Activated CD4-positive, alpha-beta T cell treated with anti-CD3 and anti-CD28 coated beads, Interleukin-2, amount 10 ng/mL, durations not matched to agents 24 days and 14 days (primary cell): ENCODE data around the gene UBE2G2. TPM values are rescaled to one million over a fixed set of nuclear protein-coding genes. Genes with fewer than 3 reads are reported as not detected.

Experiments used
- DNase-seq: peaks from one replicate; pipeline ENCODE4 v3.0.0; 2022
- H3K27ac Mint-ChIP-seq: one replicate; pipeline ENCODE4 v1.8.0; 2022; ENCODE audit warnings: mild to moderate bottlenecking, mixed read lengths
- H3K27me3 Mint-ChIP-seq: one replicate; pipeline ENCODE4 v1.8.0; 2022; ENCODE audit warnings: mixed read lengths
- H3K36me3 Mint-ChIP-seq: one replicate; pipeline ENCODE4 v1.8.0; 2022; ENCODE audit warnings: low read depth, mild to moderate bottlenecking, mixed read lengths
- H3K4me1 Mint-ChIP-seq: one replicate; pipeline ENCODE4 v1.8.0; 2021; ENCODE audit warnings: mixed read lengths
- H3K4me3 Mint-ChIP-seq: one replicate; pipeline ENCODE4 v1.8.0; 2022; ENCODE audit warnings: mild to moderate bottlenecking, moderate library complexity, mixed read lengths
- H3K9me3 Mint-ChIP-seq: one replicate; pipeline ENCODE4 v1.8.0; 2021; ENCODE audit warnings: mixed read lengths
- intact Hi-C: fragments of 100-400 bp; cut with micrococcal nuclease; formaldehyde crosslinking; loops from one replicate; pipeline ENCODE4 v1.15.1; 2023
- total RNA-seq: library from RNA; stranded (reverse); gene quantifications from 2 replicates; pipeline ENCODE4 v1.2.3, GENCODE V29; 2022

UBE2G2 gene
- total RNA-seq, 1 donor from 2014 or later: 148 TPM

DNA sequence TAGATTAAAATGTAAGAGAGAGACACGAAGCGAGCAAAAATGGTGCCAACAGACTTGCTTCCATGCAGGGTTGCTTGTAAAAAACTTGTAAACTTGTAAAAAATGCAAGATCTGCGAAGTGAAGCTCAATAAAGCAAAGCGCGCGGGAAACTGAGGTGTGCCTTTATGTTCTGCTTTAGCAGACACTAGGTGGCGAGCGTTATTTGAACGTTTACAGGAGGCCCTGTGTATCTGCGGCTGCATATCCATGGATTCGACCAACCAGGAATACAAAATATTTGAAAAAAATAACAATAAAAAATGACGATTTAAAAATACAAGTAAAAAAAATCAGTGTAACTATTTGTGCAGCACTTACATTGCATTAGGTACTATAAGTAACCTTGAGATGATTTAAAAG, 1.5 kb downstream of the UBE2G2 start:
- no peaks in the 10 kb centered on the region for H3K9me3 Mint-ChIP-seq
- H3K4me1 Mint-ChIP-seq: peaks cover 44% of the 10 kb centered on the region
- peak overlapping the region; percentile 20 for H3K27ac Mint-ChIP-seq
- DNase-seq: peak; percentile 71
- no peaks in the 10 kb centered on the region for H3K27me3 Mint-ChIP-seq
- intact Hi-C loops: loop anchor here (10.0 kb wide), 1 partner anchor 285 kb away; no protein-coding TSS in a partner anchor
- H3K36me3 Mint-ChIP-seq: peaks cover 61% of the 10 kb centered on the region
- peak overlapping the region; percentile 100 for H3K4me3 Mint-ChIP-seq

DNA sequence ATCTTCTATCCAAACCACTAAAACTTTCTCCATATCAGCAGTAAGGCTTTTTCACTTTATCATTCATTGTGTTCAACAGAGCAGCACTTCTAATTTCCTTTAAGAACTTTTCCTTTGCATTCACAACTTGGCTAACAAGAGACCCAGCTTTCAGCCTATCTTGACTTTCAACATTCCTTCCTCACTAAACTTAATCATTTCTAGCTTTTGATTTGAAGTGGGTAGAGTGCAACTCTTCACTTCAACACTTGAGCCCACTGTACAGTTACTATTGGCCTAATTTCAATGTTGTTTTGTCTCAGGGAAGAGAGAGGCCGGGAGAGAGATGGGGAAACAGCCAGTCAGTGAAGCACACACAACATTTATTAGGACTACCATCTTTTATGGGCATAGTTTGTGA, 2.0 kb downstream of the UBE2G2 start:
- Mint-ChIP-seq H3K4me1 (peaks cover 44% of the 10 kb centered on the region), H3K36me3 (peaks cover 57% of the 10 kb centered on the region)

DNA sequence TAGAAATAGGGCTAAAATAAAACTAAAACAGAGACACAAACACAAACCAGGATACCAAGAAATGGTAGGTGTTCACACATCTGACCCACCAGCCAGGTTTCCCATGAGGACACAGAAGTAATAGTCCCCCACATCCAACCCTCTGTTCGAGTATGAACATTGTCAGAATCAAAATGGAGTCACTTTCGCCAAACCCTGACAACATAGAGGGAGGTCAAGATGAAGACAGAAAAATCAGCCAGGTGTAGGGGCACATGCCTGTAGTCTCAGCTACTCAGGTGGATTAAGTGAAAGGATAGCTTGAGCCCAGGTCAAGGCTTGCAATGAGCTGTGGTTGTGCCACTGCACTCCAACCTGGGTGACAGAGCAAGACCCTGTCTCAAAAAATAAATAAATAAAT, 3.8 kb downstream of the UBE2G2 start:
- intact Hi-C loops: no loop called here
- peaks cover 51% of the 10 kb centered on the region for H3K36me3 Mint-ChIP-seq

More for the DNA sequence above, 2.0 kb downstream of the UBE2G2 start:
- intact Hi-C loops: loop anchor here (10.0 kb wide), 1 partner anchor 285 kb away; no protein-coding TSS in a partner anchor
- Mint-ChIP-seq H3K4me3 (peak overlapping the region; percentile 51), H3K9me3 (no peaks in the 10 kb centered on the region), H3K27ac (no peak overlapping the region), H3K27me3 (no peaks in the 10 kb centered on the region)
- DNase-seq: no peak

DNA sequence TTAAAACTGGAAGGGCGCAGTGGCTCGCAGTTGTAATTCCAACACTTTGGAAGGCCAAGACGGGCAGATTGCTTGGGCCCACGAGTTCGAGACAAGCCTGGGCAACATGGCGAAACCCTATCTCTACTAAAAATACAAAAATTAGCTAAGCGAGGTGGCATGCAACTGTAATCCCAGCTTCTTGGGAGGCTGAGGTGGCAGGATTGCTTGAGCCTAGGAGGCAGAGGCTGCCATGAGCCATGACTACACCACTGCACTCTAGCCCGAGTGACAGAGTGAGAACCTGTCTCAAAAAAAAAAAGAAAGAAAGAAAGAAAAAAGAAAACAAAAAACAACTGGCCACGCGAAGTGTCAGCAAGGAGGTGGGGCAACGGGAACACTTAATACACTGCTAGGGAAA, 6.3 kb downstream of the UBE2G2 start:
- no peak for DNase-seq
- Mint-ChIP-seq H3K9me3 (no peaks in the 10 kb centered on the region), H3K4me3 (no peak overlapping the region), H3K36me3 (peaks cover 51% of the 10 kb centered on the region), H3K4me1 (peaks cover 43% of the 10 kb centered on the region), H3K27me3 (no peaks in the 10 kb centered on the region), H3K27ac (no peak overlapping the region)
- intact Hi-C loops: no loop called here

More for the DNA sequence above, 3.8 kb downstream of the UBE2G2 start:
- H3K4me1 Mint-ChIP-seq: peaks cover 47% of the 10 kb centered on the region
- H3K4me3 Mint-ChIP-seq: no peak overlapping the region
- no peaks in the 10 kb centered on the region for H3K27me3 Mint-ChIP-seq
- no peaks in the 10 kb centered on the region for H3K9me3 Mint-ChIP-seq
- DNase-seq: no peak
- H3K27ac Mint-ChIP-seq: no peak overlapping the region

DNA sequence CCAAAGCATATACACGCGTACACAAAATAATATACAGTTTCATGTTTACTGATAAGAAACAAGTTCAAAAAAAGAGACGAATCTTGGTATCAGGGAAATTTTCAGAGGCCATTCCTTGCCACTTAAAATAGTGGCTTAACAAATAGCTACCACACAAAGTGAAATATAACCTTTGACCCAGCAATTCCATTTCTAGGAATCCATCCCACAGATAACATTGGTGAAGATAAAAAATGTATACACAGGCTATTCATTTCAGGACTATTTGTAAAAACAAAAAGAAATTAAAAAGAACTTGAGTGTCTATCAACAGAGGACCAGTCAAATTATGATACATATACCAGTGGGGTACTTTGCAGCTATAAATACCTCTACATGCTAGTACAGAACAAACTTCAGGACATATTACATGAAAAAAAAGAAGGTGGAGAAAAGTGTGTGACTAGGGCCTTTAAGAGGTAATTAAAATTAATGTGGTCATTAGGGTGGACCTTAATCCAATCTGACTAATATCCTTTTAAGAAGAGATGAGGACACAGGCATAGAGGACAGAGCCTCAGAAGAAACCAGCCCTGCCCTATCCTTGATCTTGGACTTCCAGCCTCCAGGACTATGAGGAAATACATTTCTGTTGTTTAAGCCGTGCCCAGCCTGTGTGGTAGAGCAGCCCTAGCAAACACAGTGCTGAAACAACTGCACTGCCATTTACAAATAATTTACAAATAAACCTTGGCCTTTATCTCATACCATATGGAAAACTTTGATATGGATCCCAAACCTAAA, 7.8 kb downstream of the UBE2G2 start:
- H3K4me3 Mint-ChIP-seq: no peak overlapping the region
- peak overlapping the region; percentile 49 for H3K27ac Mint-ChIP-seq
- H3K9me3 Mint-ChIP-seq: no peaks in the 10 kb centered on the region
- peaks cover 42% of the 10 kb centered on the region for H3K36me3 Mint-ChIP-seq
- H3K27me3 Mint-ChIP-seq: no peaks in the 10 kb centered on the region
- DNase-seq: no peak
- intact Hi-C loops: loop anchor here (1.0 kb wide), 1 partner anchor 283 kb away; no protein-coding TSS in a partner anchor
- peaks cover 32% of the 10 kb centered on the region for H3K4me1 Mint-ChIP-seq

DNA sequence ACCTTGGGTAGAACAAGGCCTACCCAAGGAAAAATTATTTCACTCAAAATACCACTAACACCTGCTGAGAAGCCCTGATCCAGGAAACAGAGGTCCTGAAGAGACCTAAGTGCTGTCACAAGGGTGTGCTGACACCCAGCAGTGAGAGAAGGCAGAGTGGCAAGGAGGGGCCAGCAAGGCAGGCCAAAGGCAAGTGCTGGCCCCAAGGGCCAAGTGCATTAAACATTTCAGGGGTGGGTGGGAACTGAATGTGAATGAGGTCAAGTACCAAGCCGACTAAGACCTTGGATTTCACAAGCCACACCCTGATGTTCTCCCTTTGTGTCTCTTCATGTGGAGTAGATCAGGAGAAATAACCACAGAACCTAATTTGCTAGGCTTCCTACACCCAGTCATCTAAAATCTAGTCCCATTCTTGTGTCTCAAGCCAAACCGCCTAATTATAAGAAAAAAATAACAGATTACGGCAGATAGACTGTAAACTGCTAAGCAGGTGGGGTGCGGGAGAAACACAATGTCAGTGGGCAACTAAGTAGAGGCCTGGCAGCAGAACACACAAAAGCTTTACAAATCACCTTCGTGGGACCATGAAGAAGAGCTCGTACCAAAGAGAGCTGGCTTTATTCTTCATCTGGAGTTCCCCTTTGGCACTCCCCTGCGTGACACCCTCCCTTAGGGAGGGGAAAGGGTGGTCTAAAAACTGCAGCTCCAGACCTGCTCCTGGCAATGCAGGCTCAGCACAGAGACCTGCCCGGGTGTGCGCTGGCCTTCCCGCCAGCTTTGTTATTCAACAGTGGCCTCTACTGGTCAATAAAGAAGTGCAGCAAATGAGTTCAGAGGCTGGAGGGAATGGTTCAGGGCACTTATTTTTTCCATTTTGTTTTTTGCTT, 8.7 kb downstream of the UBE2G2 start:
- DNase-seq: peak; percentile 87
- intact Hi-C loops: loop anchor here (1.0 kb wide), 1 partner anchor 283 kb away; no protein-coding TSS in a partner anchor
- Mint-ChIP-seq H3K27me3 (no peaks in the 10 kb centered on the region), H3K36me3 (peaks cover 35% of the 10 kb centered on the region), H3K9me3 (no peaks in the 10 kb centered on the region), H3K4me1 (peaks cover 28% of the 10 kb centered on the region), H3K27ac (peak overlapping the region; percentile 52), H3K4me3 (no peak overlapping the region)

DNA sequence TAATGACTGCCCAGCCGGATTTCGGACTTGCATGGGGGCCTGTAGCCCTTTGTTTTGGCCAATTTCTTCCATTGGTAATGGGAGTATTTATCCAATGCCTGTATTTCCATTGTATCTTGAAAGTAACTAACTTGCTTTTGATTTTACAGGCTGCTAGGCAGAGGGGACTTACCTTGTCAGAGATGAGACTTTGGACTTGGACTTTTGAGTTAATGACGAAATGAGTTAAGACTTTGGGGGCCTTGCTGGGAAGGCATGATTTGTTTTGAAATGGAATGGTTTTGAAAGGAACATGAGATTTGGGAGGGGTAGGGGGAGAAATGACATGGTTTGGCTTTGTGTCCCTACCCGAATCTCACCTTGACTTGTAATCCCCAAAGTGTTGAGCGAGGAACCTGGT, 9.6 kb downstream of the UBE2G2 start:
- peaks cover 26% of the 10 kb centered on the region for H3K4me1 Mint-ChIP-seq
- intact Hi-C loops: no loop called here
- peaks cover 30% of the 10 kb centered on the region for H3K36me3 Mint-ChIP-seq

DNA sequence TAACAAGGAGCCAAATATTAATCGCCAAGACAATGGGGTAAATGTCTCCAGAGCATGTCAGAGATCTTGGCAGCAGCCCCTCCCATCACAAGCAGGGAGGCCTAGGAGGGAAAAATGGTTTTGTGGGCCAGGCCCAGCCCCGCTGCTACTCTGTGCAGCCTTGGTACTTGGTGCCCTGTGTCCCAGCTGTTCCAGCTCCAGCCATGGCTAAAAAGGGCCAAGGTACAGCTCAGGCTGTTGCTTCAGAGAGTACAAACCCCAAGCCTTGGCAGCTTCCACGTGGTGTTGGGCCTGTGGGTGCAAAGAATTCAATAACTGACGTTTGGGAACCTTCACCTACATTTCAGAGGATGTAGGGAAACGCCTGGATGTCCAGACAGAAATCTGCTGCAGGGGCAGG, 10.4 kb downstream of the UBE2G2 start:
- no peaks in the 10 kb centered on the region for H3K9me3 Mint-ChIP-seq
- peaks cover 19% of the 10 kb centered on the region for H3K4me1 Mint-ChIP-seq

More for the DNA sequence above, 9.6 kb downstream of the UBE2G2 start:
- H3K9me3 Mint-ChIP-seq: no peaks in the 10 kb centered on the region
- no peak overlapping the region for H3K27ac Mint-ChIP-seq
- no peak overlapping the region for H3K4me3 Mint-ChIP-seq
- no peaks in the 10 kb centered on the region for H3K27me3 Mint-ChIP-seq
- DNase-seq: no peak

DNA sequence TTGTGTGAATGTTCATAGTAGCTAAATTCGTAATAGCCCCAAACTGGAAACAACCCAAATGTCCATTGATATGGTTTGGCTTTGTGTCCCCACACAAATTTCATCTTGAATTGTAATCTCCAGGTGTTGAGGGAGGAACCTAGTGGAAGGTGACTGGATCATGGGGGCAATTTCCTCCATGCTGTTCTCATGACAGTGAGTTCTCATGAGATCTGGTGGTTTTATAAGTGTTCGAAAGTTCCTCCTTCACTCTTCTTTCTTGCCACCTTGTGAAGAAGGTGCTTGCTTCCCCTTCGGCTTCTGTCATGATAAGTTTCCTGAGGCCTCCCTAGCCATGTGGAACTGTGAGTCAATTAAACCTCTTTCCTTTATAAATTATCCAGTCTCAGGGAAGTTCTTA, 11.3 kb downstream of the UBE2G2 start:
- Mint-ChIP-seq H3K4me3 (no peak overlapping the region), H3K27me3 (no peaks in the 10 kb centered on the region), H3K9me3 (no peaks in the 10 kb centered on the region), H3K27ac (no peak overlapping the region), H3K4me1 (peaks cover 18% of the 10 kb centered on the region), H3K36me3 (peaks cover 24% of the 10 kb centered on the region)
- intact Hi-C loops: no loop called here
- DNase-seq: no peak

More for the DNA sequence above, 10.4 kb downstream of the UBE2G2 start:
- Mint-ChIP-seq H3K27me3 (no peaks in the 10 kb centered on the region), H3K27ac (no peak overlapping the region), H3K4me3 (no peak overlapping the region), H3K36me3 (peaks cover 25% of the 10 kb centered on the region)
- intact Hi-C loops: no loop called here
- DNase-seq: no peak

DNA sequence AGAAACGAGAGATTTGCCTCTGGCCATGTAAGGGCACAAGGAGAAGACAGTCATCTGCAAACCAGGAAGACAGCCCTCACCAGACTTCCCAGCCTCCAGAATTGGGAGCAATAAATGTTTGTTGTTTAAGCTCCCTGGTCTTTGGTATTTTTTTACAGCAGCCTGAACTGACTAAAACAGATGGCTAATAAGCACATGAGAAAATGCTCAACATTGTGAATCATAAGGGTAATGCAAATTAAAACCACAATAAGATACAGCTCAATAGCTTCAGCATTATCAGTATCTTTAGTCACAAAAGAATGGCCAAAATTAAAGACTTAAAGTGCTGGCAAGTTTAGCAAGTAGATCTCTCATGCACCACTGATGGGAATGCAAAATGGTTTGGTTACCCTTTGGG, 11.7 kb downstream of the UBE2G2 start:
- intact Hi-C loops: no loop called here
- Mint-ChIP-seq H3K4me3 (no peak overlapping the region), H3K27me3 (no peaks in the 10 kb centered on the region), H3K9me3 (no peaks in the 10 kb centered on the region), H3K36me3 (peaks cover 24% of the 10 kb centered on the region), H3K27ac (no peak overlapping the region), H3K4me1 (peaks cover 20% of the 10 kb centered on the region)
- no peak for DNase-seq

DNA sequence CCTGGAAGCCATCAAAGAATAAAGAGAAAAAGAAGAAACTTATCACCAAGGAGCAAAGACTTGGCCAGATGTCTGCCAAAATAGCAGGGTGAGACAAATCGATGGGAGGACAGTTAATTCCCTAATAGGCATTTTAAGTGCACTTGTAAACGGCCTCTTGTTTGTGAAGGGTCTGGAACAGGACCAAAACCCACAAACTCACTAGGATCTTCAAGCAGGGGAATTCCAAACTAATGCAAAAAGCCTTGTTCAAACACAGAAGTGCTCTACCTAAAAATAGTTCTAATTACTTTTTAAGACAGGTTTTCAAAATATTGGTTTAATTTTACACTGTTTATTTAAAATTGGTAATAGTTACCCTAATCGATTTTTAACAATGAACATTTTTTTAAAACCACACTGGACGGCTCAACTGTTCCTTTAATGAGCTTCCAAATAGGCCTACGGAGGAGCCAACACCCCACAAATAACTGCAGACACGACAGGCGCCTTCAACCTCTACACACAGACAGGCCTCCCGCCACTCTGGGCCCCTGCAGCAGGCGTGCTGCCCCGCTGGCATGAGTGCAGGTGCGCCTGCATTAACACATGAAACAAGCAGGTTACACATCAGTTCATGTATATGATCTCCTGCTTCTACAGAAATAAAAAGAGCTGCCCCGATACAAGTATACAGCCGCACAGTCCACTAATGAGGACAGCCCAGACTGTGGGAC, 15.8 kb downstream of the UBE2G2 start:
- intact Hi-C loops: no loop called here
- Mint-ChIP-seq H3K4me1 (peaks cover 9% of the 10 kb centered on the region), H3K36me3 (peaks cover 22% of the 10 kb centered on the region), H3K27me3 (no peaks in the 10 kb centered on the region), H3K4me3 (no peak overlapping the region), H3K27ac (no peak overlapping the region), H3K9me3 (no peaks in the 10 kb centered on the region)
- DNase-seq: no peak

DNA sequence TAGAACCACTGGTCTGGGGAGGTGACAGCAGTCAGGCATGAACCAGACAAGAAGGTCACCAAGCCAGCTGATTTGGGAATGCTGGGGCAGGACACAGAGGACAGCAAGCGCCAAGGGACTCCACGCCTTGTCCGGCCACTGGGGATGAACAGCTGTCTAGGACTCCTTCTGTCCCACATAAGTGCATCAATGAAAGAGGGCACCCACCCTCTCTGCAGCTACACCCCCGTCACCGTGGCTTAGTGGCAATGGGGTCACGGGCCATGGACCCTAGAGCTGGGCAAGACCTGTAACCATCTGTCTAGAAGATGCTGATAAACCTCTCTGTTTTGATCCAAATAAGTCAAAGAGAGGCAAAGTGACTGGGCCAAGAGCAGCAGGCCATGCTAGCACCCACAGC, 16.8 kb downstream of the UBE2G2 start:
- no peak for DNase-seq

DNA sequence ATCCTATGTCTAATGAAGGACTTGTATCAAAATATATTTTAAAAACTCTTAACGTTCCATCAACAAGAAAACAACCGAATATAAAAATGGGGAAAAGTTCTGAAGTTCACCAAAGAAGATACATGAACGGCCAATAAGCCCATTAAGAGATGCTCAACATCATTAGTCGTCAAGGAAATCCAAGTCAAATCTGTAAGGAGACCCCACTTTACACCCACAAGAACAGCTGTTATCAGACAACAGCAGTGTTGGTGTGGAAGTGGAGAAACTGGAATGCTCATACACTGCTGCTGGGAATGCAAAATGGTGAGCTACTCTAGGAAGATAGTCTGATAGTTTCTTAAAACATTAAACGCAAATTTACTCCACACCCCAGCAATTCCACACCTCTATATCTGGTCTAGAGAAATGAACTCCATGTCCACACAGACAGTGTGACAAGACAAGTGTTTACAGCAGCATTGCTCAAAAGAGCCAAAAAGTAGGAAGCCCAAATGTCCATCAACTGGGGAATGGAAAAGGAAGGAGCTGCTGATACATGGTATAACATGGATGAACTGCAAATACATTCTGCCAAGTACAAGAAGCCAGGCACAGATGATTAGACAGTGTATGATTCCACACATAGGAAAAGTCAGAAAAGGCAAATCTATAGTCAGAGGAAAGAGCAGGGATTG, 18.5 kb downstream of the UBE2G2 start:
- Mint-ChIP-seq H3K36me3 (peaks cover 31% of the 10 kb centered on the region), H3K9me3 (no peaks in the 10 kb centered on the region), H3K4me1 (peaks cover 19% of the 10 kb centered on the region), H3K4me3 (no peak overlapping the region), H3K27me3 (no peaks in the 10 kb centered on the region), H3K27ac (no peak overlapping the region)
- intact Hi-C loops: no loop called here
- DNase-seq: no peak

More for the DNA sequence above, 16.8 kb downstream of the UBE2G2 start:
- Mint-ChIP-seq H3K27ac (no peak overlapping the region), H3K4me1 (peaks cover 12% of the 10 kb centered on the region), H3K9me3 (no peaks in the 10 kb centered on the region), H3K4me3 (no peak overlapping the region), H3K27me3 (no peaks in the 10 kb centered on the region), H3K36me3 (peaks cover 23% of the 10 kb centered on the region)
- intact Hi-C loops: no loop called here
